Transverse colon (tissue), 4 donors: Measurements from ENCODE around the gene PPP1R36.

Experiments used
- EP300 ChIP-seq: sonication (generic); formaldehyde crosslinking; IDR thresholded peaks from one replicate; pipeline ENCODE4 v1.6.1; 2017; ENCODE audit warnings: antibody characterized with exemption, low read depth
- POLR2A ChIP-seq: fragments of 450-650 bp; IDR thresholded peaks from one replicate; pipeline ENCODE4 v1.6.1; 2016; ENCODE audit warnings: antibody characterized with exemption, mild to moderate bottlenecking, moderate library complexity
- POLR2AphosphoS5 ChIP-seq, 3 donors: sonication (generic); formaldehyde crosslinking; IDR thresholded peaks; one replicate each; pipeline ENCODE4 v1.6.1; 2016; ENCODE audit warnings: antibody characterized with exemption in 3 of 3
- TF ChIP-seq, protein P1 (sequence below), 5 experiments: fragments of 200-600 bp in 3 of 5; fragments of 450-650 bp in 2 of 5; sonication (generic) in 3 of 5; IDR thresholded peaks; 1 replicate in 2 of 5; 2 replicates in 3 of 5; pipeline ENCODE4 v1.5.1; 2016 to 2017; ENCODE audit warnings: antibody characterized with exemption in 5 of 5, inconsistent platforms in 3 of 5, mild to moderate bottlenecking in 2 of 5, moderate library complexity in 1 of 5

DNA sequence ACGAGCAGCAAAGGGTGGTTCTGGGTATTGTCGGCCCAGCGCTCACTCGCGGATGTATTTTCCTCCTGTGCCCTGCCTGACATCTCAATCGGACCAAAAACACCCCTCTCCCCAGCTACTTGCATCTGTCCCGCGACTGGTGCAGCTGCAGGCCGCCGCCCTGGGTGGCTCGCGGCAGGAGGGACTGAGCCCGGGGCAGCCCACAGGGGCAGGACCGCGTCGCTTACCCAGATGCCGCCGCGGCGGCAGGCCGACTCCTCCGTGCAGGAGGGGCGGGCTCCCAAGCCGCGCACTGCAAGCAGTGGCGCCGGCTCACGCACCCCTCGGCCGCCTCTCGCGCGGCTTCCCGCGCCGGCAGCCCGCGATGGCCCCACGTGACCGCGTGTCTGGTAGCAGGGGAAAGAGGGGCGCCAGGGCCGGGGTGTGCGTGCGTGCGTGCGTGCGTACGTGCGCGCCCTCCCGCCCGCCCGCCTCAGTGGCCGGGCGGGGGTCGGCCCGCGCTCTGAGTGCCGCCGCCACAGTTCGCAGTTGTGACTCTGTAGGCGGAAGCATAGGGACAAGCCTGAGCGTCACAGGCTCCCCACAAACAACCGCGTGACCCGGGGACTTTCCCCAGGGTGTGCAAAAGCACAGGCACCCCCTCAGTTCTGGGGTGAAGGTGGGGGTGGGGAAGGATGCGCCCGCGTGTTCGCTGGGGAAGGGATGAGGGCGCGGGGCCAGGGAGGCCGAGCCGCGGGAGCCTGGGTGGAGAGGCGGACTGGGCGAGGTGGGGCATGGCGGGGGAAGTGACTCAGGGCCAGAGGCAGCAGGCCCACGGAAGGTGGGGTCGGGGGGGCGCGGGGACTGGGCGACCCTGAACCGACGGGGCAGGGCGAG lies 46.1 kb upstream of the PPP1R36 start, which contains the start of gene ZBTB25:
- TF ChIP-seq, protein P1, sequence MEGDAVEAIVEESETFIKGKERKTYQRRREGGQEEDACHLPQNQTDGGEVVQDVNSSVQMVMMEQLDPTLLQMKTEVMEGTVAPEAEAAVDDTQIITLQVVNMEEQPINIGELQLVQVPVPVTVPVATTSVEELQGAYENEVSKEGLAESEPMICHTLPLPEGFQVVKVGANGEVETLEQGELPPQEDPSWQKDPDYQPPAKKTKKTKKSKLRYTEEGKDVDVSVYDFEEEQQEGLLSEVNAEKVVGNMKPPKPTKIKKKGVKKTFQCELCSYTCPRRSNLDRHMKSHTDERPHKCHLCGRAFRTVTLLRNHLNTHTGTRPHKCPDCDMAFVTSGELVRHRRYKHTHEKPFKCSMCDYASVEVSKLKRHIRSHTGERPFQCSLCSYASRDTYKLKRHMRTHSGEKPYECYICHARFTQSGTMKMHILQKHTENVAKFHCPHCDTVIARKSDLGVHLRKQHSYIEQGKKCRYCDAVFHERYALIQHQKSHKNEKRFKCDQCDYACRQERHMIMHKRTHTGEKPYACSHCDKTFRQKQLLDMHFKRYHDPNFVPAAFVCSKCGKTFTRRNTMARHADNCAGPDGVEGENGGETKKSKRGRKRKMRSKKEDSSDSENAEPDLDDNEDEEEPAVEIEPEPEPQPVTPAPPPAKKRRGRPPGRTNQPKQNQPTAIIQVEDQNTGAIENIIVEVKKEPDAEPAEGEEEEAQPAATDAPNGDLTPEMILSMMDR (IDR thresholded peaks at IDR 0.05) = peak in 1 of 5 experiments; percentile 9
- TF ChIP-seq POLR2AphosphoS5 (IDR thresholded peaks at IDR 0.05) = peak; percentile 68 to 93 (median 91)
- TF ChIP-seq POLR2A = peak; percentile 92
- TF ChIP-seq EP300 = no peak
